HepG2 (cell line): ENCODE results near the gene SMC1A. TPM values are rescaled to one million over a fixed set of nuclear protein-coding genes. Genes with fewer than 3 reads are reported as not detected.

Experiments used
- CBX5 ChIP-seq: sonication (generic); formaldehyde crosslinking; IDR thresholded peaks from 2 replicates; pipeline ENCODE4 v1.4.0; 2020; ENCODE audit warnings: missing genetic modification reagents, borderline replicate concordance
- CSRNP2 ChIP-seq: sonication (generic); formaldehyde crosslinking; conservative IDR thresholded peaks from 2 replicates; pipeline ENCODE4 v1.8.0; 2022; ENCODE audit warnings: low read depth, missing genetic modification reagents
- MEIS1 ChIP-seq: sonication (generic); formaldehyde crosslinking; IDR thresholded peaks from 2 replicates; pipeline ENCODE4 v1.9.0; 2021; ENCODE audit warnings: mild to moderate bottlenecking, missing genetic modification reagents, moderate library complexity, borderline replicate concordance
- MLXIP ChIP-seq: sonication (generic); formaldehyde crosslinking; IDR thresholded peaks from 2 replicates; pipeline ENCODE4 v1.9.0; 2021; ENCODE audit warnings: missing genetic modification reagents, borderline replicate concordance
- NFYB ChIP-seq: sonication (generic); formaldehyde crosslinking; IDR thresholded peaks from 2 replicates; pipeline ENCODE4 v1.4.0; 2020; ENCODE audit warnings: missing genetic modification reagents
- PATZ1 ChIP-seq: sonication (generic); formaldehyde crosslinking; IDR thresholded peaks from 2 replicates; pipeline ENCODE4 v1.4.0; 2020; ENCODE audit warnings: missing genetic modification reagents
- SSRP1 ChIP-seq: IDR thresholded peaks from 2 replicates; pipeline ENCODE4 v1.6.1; 2016; ENCODE audit warnings: control low read depth
- THAP9 ChIP-seq: sonication (generic); formaldehyde crosslinking; IDR thresholded peaks from 2 replicates; pipeline ENCODE4; 2020; ENCODE audit warnings: missing genetic modification reagents, mild to moderate bottlenecking, borderline replicate concordance
- ZNF605 ChIP-seq: sonication (generic); formaldehyde crosslinking; IDR thresholded peaks from 2 replicates; pipeline ENCODE4 v1.8.0; 2022; ENCODE audit warnings: mild to moderate bottlenecking, missing genetic modification reagents
- ZNF749 ChIP-seq: sonication (generic); formaldehyde crosslinking; IDR thresholded peaks from 2 replicates; pipeline ENCODE4 v1.8.0; 2022; ENCODE audit warnings: mild to moderate bottlenecking, missing genetic modification reagents, moderate library complexity, borderline replicate concordance
- ZSCAN9 ChIP-seq: IDR thresholded peaks from 2 replicates; pipeline ENCODE4 v1.6.1; 2016; ENCODE audit warnings: borderline replicate concordance
- polyA plus RNA-seq, 8 experiments: library from polyadenylated mRNA; depleted of rRNA in 3 of 8; stranded (reverse) in 7 of 8; unstranded in 1 of 8; fragments of >200 nt; fragmentation: Illumina TruSeq in 4 of 8; extraction: Trizol in 4 of 8; gene quantifications; 2 replicates each; pipeline versions ENCODE4 v1.2.1 to v1.2.3, GENCODE V29; 2011 to 2016; ENCODE audit warnings: low read depth in 4 of 8, missing spikeins in 1 of 8, mixed read lengths in 1 of 8; ENCODE audit not compliant: insufficient read depth in 1 of 8
- total RNA-seq, 5 experiments: library from RNA; depleted of rRNA; stranded (reverse); fragments of >200 nt; fragmentation: Illumina TruSeq; extraction: Trizol; gene quantifications; 2 replicates each; pipeline ENCODE4 v1.2.3, GENCODE V29; 2016; ENCODE audit warnings: low read depth in 1 of 5
- TF ChIP-seq, protein P1 (sequence below): sonication (generic); formaldehyde crosslinking; IDR thresholded peaks from 2 replicates; pipeline ENCODE4 v1.4.0; 2020; ENCODE audit warnings: mild to moderate bottlenecking, missing genetic modification reagents
- TF ChIP-seq, protein P2 (sequence below): sonication (generic); formaldehyde crosslinking; conservative IDR thresholded peaks from 2 replicates; pipeline ENCODE4 v1.8.0; 2022; ENCODE audit warnings: missing genetic modification reagents

The SMC1A gene
- total and polyA plus RNA-seq, 2 of the 13 experiments (the other 11 are each of a cell fraction or from before 2014, with no cell fraction given), result 9.4 to 46.6 TPM

GRCh38 chrX:53422086-53422860 lies at the start of gene SMC1A (continued):
- no peak for TF ChIP-seq ZNF749 (CRISPR knock-in tag)
- TF ChIP-seq NFYB (CRISPR knock-in tag), result no peak
- TF ChIP-seq, protein P1, sequence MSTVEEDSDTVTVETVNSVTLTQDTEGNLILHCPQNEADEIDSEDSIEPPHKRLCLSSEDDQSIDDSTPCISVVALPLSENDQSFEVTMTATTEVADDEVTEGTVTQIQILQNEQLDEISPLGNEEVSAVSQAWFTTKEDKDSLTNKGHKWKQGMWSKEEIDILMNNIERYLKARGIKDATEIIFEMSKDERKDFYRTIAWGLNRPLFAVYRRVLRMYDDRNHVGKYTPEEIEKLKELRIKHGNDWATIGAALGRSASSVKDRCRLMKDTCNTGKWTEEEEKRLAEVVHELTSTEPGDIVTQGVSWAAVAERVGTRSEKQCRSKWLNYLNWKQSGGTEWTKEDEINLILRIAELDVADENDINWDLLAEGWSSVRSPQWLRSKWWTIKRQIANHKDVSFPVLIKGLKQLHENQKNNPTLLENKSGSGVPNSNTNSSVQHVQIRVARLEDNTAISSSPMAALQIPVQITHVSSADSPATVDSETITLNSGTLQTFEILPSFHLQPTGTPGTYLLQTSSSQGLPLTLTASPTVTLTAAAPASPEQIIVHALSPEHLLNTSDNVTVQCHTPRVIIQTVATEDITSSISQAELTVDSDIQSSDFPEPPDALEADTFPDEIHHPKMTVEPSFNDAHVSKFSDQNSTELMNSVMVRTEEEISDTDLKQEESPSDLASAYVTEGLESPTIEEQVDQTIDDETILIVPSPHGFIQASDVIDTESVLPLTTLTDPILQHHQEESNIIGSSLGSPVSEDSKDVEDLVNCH (CRISPR knock-in tag), result no peak
- TF ChIP-seq CBX5 (CRISPR knock-in tag), result no peak
- no peak for TF ChIP-seq MEIS1 (CRISPR knock-in tag)
- TF ChIP-seq SSRP1 (CRISPR knock-in tag), result no peak
- no peak for TF ChIP-seq MLXIP (CRISPR knock-in tag)
- TF ChIP-seq, protein P2, sequence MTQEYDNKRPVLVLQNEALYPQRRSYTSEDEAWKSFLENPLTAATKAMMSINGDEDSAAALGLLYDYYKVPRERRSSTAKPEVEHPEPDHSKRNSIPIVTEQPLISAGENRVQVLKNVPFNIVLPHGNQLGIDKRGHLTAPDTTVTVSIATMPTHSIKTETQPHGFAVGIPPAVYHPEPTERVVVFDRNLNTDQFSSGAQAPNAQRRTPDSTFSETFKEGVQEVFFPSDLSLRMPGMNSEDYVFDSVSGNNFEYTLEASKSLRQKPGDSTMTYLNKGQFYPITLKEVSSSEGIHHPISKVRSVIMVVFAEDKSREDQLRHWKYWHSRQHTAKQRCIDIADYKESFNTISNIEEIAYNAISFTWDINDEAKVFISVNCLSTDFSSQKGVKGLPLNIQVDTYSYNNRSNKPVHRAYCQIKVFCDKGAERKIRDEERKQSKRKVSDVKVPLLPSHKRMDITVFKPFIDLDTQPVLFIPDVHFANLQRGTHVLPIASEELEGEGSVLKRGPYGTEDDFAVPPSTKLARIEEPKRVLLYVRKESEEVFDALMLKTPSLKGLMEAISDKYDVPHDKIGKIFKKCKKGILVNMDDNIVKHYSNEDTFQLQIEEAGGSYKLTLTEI (CRISPR knock-in tag), result no peak
- peak; percentile 51; the same call in 1 of the 2 replicates for TF ChIP-seq THAP9 (CRISPR knock-in tag)
- 0 out of 2 replicates have a peak, but pooled peaks have one; percentile 18 for TF ChIP-seq ZSCAN9 (CRISPR knock-in tag)
- TF ChIP-seq ZNF605 (CRISPR knock-in tag), result no peak
- 0 out of 2 replicates have a peak, but pooled peaks have one; percentile 6 for TF ChIP-seq PATZ1 (CRISPR knock-in tag)
- no peak for TF ChIP-seq CSRNP2 (CRISPR knock-in tag)
